AG04449 (cell line): ENCODE data around the gene NAPA.

Experiments
- CTCF ChIA-PET: fragments of 350-600 bp; formaldehyde crosslinking; extraction: SDS; loops from one replicate; lab custom pipeline; 2021; ENCODE audit warnings: antibody characterized with exemption; lab: Yijun Ruan, JAX
- POLR2A ChIA-PET: fragments of 400-600, 350-600 bp; formaldehyde crosslinking; extraction: SDS; loops from one replicate; lab custom pipeline; 2020; ENCODE audit warnings: antibody characterized with exemption, inconsistent platforms; lab: Yijun Ruan, JAX
- DNase-seq: peaks from one replicate; pipeline ENCODE4 v3.0.0-alpha.2; 2010; ENCODE audit warnings: low read depth, low spot score
- H3K4me3 ChIP-seq: 2 replicates; pipeline ENCODE4 v1.5.1; 2011; ENCODE audit warnings: low read depth, mild to moderate bottlenecking, control low read depth, low read length
- TF ChIP-seq, protein P1 (sequence below): IDR thresholded peaks from one replicate; pipeline ENCODE4 v1.5.1; 2011; ENCODE audit warnings: mild to moderate bottlenecking, moderate library complexity, low read length, control low read depth, inconsistent platforms; ENCODE audit not compliant: insufficient read depth; ENCODE audit errors: missing control alignments

Gene NAPA

DNA sequence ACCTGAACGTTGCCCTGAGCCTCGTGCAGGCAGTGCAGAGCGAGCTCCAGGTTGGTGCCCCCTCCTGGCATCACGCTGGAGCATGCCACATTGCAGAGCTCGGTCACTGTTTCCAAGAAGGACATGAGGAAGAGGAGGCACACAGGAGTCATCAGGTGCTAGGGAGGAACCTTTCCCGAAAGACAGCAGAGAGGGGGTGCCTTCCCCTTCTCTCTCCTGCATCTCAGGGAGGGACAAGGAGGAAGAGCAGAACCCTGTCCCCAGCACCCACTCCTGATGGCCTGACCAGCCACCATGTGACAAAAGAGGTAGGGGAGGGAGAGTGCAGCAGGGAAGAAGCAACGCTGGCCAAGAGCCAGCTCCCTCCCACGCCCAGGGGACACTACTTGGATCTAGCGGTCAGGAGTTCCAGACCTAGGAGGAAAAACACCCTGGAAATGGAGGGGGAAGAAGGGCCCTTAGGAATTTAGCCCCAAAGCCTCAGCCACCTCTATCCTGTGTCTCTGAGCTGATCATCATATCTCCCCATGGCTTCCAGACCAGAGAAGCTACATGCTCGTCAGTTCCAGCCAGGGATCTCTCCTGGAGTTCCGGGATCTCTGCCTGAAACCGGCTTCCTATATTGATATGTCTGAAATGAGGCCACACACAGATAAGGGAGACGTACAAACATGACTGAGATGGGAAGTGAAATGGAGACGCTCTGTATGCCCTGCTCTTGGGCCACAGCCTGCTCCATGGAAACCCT is 17.0 kb upstream of the NAPA start:
- H3K4me3 ChIP-seq: no peak overlapping the region
- CTCF ChIA-PET: interaction anchor here (1.1 to 2.0 kb wide), 8 partner anchors 9 to 181 kb away, joined by 3 to 10 read pairs (median 4); partner anchors contain the start of gene EHD2
- POLR2A ChIA-PET: no interaction called here
- TF ChIP-seq, protein P1, sequence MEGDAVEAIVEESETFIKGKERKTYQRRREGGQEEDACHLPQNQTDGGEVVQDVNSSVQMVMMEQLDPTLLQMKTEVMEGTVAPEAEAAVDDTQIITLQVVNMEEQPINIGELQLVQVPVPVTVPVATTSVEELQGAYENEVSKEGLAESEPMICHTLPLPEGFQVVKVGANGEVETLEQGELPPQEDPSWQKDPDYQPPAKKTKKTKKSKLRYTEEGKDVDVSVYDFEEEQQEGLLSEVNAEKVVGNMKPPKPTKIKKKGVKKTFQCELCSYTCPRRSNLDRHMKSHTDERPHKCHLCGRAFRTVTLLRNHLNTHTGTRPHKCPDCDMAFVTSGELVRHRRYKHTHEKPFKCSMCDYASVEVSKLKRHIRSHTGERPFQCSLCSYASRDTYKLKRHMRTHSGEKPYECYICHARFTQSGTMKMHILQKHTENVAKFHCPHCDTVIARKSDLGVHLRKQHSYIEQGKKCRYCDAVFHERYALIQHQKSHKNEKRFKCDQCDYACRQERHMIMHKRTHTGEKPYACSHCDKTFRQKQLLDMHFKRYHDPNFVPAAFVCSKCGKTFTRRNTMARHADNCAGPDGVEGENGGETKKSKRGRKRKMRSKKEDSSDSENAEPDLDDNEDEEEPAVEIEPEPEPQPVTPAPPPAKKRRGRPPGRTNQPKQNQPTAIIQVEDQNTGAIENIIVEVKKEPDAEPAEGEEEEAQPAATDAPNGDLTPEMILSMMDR: no peak
- DNase-seq: no peak

DNA sequence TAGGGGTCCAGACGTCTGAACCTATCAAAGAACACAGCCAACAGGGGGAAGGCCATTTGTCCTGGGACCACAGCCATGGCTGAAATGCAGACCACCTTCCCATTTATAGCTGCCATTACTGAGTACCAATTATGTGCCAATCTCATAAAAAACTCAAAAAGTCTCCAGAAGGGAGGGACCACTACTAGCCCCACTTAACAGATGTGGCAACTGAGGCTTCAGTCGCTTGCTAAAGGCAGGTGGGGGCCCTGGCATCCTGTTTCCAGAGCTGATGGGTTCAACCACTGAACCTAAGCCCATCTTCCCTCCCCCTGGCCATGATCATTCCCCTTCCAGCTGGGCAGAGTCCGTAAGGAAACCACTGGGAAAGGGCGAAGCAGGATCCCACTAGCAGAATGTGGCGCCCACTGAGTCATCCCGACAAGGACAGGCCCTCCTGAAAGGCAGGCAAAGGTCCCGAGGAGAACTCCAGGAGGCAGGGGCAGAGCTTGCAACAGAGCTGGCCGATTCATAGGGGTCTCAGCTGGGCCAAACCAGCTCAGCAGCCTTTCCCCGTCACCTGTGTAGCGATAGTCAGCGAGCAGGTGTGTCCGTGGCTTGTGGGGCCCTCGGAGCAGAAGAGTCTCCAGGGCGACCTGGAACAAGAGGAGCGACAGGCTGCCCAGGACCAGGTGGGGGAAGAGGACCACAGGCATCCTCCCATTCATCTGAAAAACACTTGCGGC is 14.3 kb upstream of the NAPA start:
- no peak overlapping the region for H3K4me3 ChIP-seq
- ChIA-PET POLR2A (no interaction called here), CTCF (interaction anchor here (0.7 to 2.4 kb wide), 5 partner anchors 8 to 13 kb away, joined by 3 to 18 read pairs (median 4); partner anchors contain the start of gene NAPA)
- TF ChIP-seq, protein P1: no peak
- no peak for DNase-seq

DNA sequence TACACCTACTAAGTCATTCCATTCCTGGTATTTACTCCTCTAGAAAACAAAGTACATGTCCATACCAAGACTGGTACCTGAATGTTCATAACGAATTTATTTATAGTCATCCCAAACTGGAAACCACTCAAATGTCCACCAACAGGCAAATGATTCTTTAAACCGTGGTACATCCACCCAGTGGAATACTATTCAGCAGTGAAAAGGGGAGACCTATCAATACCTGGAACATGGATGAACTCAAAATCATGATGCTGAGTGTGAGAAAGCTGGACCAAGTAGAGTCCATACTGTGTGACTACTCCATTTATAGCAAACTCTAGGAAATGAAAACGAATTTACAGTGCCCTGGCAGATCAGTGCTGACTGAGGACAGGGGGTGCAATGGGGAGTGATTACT is 11.9 kb upstream of the NAPA start:
- TF ChIP-seq, protein P1: no peak
- ChIA-PET POLR2A (no interaction called here), CTCF (interaction anchor here (3.7 kb wide), 1 partner anchor 11 kb away, joined by 18 read pairs; the partner anchor contains the start of gene NAPA)
- no peak for DNase-seq
- no peak overlapping the region for H3K4me3 ChIP-seq

DNA sequence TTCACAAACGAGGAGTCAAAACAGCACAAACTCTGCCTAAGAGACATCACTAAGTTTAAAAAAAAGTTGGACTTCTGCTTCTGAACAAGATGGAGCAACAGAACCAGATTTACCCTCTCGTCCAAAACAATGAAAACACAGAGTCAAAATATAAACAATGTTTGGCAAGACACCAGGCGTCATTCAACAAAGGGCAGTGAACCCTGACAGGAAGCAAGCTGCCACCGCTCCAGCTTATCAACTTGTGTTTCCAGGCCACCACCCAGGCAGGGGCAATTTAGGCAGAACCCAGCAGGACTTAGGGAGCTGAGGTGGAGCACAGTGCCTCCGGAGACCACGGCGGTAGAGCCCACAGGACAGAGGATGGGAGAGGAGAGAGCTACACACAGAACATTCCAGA is 8.6 kb upstream of the NAPA start:
- POLR2A ChIA-PET: no interaction called here
- DNase-seq: no peak
- H3K4me3 ChIP-seq: no peak overlapping the region
- CTCF ChIA-PET: interaction anchor here (0.6 to 3.7 kb wide), 4 partner anchors 8 to 189 kb away, joined by 3 to 18 read pairs (median 4); partner anchors contain the start of genes EHD2 and NAPA
- TF ChIP-seq, protein P1: no peak

DNA sequence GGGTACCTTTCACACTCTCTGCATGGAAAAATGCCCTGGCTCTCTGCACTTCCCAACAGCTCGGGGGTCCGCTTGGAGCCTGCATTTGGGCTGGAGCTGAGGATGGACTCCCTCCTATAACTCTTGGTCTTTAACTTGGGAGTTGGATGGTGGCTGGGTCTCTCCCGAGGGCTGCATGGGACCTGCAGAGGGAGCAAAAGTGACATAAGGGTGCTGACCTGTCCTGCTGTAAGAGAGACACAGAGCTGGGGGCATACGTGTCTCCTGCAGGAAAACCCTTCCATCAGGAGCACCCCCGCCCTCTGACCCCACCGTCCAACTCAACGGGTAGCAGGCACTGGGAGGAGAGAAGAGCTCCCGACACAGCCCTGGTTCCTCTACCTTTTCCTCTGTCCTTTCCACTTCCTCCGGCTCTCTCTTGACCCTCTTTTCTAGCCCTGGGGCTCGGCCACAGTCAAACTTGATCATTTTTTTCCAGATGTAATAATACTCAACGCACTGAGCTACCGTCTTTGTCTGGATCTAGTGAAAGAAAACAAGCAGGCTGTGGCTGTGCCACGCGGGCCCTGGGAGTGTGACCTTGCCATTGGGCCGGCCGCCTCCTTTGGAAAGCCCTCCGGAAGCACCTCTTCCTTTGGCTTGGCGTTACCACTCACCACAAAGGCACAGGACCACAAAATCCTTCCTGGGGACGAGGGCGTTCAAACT is 6.8 kb upstream of the NAPA start:
- ChIA-PET POLR2A (interaction anchor here (0.6 kb wide), 1 partner anchor 255 kb away, joined by 3 read pairs; no protein-coding TSS in a partner anchor), CTCF (interaction anchor here (0.7 to 3.6 kb wide), 11 partner anchors 8 to 268 kb away, joined by 3 to 17 read pairs (median 3); no protein-coding TSS in a partner anchor)
- DNase-seq: no peak
- TF ChIP-seq, protein P1: no peak
- no peak overlapping the region for H3K4me3 ChIP-seq
